RWPE1 (cell line): Measurements from ENCODE around the gene SUGT1.
"Not testable (repeated sequence)": the region's sequence is repeated elsewhere in the genome, so short reads cannot be mapped to it uniquely, and the experiment has no call there.

Experiments used
- CTCF ChIA-PET: fragments of 350-600 bp; sonication (Branson Sonifier 250); formaldehyde crosslinking; extraction: SDS; loops from one replicate; lab custom pipeline; 2021; lab: Yijun Ruan, JAX
- POLR2A ChIA-PET: fragments of 400-600 bp; formaldehyde crosslinking; extraction: SDS; loops from one replicate; lab custom pipeline; 2020; ENCODE audit warnings: antibody characterized with exemption; ENCODE audit not compliant: low non-redundant PET; lab: Yijun Ruan, JAX
- DNase-seq: peaks from one replicate; pipeline ENCODE4 v3.0.0; 2012; ENCODE audit warnings: low spot score
- H3K27ac ChIP-seq: fragments of 450-650 bp; 2 replicates; pipeline ENCODE4 v1.5.1; 2017
- CTCF ChIP-seq: fragments of 450-650 bp; conservative IDR thresholded peaks from 2 replicates; pipeline ENCODE4 v1.5.1; 2017; ENCODE audit warnings: low read depth, mild to moderate bottlenecking

SUGT1 gene

GRCh38 chr13:52695856-52696255 lies 43.2 kb downstream of the SUGT1 start:
- CTCF ChIA-PET, result no interaction called here
- TF ChIP-seq CTCF, result no peak
- POLR2A ChIA-PET, result no interaction called here
- no peak for DNase-seq
- H3K27ac ChIP-seq, result no peak overlapping the region

GRCh38 chr13:52696566-52696965 lies 43.9 kb downstream of the SUGT1 start:
- DNase-seq, result no peak
- no peak overlapping the region for H3K27ac ChIP-seq
- TF ChIP-seq CTCF, result no peak
- ChIA-PET POLR2A (no interaction called here), CTCF (interaction anchor here (0.7 kb wide), 1 partner anchor 51 kb away, joined by 3 read pairs; no protein-coding TSS in a partner anchor)

DNA sequence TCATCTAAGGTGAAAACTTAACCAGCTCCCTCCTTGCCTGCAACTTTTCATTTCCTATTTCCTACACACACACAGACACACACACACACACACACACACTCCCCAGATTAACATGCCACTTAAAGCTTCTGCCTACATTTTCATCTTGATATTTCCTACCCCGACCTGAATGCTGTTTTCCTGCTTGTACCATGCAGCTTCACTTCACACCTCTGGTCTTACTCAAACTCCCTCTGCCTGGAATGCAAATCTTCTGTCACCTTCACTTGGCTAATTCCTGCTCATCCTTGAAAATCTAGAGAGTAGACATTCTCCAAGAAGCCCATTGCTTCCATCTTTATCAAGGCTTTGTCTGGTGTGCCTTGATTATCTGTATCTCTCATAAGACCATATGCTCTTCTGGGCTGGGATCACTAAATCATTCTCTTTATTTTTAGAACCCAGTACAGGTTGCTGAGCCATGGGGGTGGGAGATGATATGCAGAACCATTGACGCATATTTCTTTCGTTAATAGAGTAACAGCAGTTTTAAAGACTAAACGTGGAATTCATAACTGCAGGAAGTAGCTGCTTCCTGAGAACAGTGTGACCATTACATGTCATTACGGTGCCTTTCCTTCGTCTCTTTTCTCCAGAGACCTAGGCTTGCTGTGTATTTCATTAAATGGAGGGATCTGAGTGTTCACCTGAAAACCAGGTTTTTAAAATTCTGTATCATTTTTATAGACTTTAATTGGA lies 49.3 kb downstream of the SUGT1 start:
- POLR2A ChIA-PET, result no interaction called here
- no peak for TF ChIP-seq CTCF
- DNase-seq, result no peak
- CTCF ChIA-PET, result interaction anchor here (0.5 to 0.7 kb wide), 2 partner anchors 8 to 507 kb away, joined by 3 read pairs; no protein-coding TSS in a partner anchor
- no peak overlapping the region for H3K27ac ChIP-seq

DNA sequence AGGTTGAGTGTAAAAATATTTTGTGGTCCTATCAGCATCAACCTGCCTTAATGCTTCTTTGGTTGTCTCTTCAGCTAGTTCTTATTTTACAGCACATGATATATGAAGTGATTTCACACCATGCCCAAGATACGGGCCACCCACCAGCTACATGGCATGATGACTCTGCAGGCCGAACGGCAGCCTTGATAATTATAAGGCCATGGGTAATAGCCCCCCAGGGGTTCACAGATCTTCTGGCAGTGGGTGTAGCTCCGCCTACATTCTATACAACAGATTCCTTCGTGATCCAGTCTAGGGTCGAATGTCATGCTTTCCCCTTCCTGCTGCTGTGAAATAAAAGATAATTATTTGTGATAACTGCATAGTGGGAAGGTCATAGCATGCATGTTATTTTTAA lies 50.8 kb downstream of the SUGT1 start:
- POLR2A ChIA-PET, result no interaction called here
- no peak for DNase-seq
- CTCF ChIA-PET, result no interaction called here
- no peak overlapping the region for H3K27ac ChIP-seq
- TF ChIP-seq CTCF, result no peak

GRCh38 chr13:52706081-52706480 lies 53.4 kb downstream of the SUGT1 start:
- ChIA-PET POLR2A (no interaction called here), CTCF (interaction anchor here (0.6 kb wide), 1 partner anchor 44 kb away, joined by 3 read pairs; no protein-coding TSS in a partner anchor)
- no peak for DNase-seq
- no peak for TF ChIP-seq CTCF
- no peak overlapping the region for H3K27ac ChIP-seq

GRCh38 chr13:52707375-52707774 lies 54.7 kb downstream of the SUGT1 start:
- POLR2A ChIA-PET, result no interaction called here
- DNase-seq, result no peak
- no peak for TF ChIP-seq CTCF
- H3K27ac ChIP-seq, result no peak overlapping the region
- CTCF ChIA-PET, result no interaction called here

DNA sequence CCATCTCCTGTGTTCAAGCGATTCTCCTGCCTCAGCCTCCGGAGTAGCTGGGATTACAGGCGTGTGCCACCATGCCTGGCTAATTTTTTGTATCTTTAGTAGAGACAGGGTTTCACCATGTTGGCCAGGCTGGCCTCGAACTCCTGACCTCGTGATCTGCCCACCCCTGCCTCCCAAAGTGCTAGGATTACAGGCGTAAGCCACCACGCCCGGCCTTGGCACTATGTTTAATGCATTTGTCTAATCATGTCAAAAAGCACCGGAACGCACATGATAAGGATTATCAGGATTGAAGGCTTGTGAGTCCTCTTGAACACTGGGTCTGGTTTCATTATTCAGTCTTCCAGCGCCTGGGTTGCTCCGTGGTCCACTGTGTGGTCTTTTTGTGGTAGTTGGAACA lies 55.6 kb downstream of the SUGT1 start:
- POLR2A ChIA-PET, DNase-seq, H3K27ac ChIP-seq, CTCF ChIA-PET: not testable (repeated sequence)
